Karpas-422 (cell line): ENCODE data around the gene HSPB1. TPM values are rescaled to one million over a fixed set of nuclear protein-coding genes. Genes with fewer than 3 reads are reported as not detected.
A peak's percentile ranks its signal among the peaks of the same experiment; 100 is the strongest.

ENCODE experiments used
- DNase-seq: peaks from one replicate; pipeline ENCODE4 v3.0.0-alpha.2; 2015
- H2AFZ ChIP-seq: fragments of 200-600 bp; sonication (generic); 2 replicates; pipeline ENCODE4 v1.6.1; 2014; ENCODE audit warnings: antibody characterized with exemption, low read length, mixed read lengths
- H3K27ac ChIP-seq: fragments of 200-600 bp; sonication (generic); 2 replicates; pipeline ENCODE4 v1.5.1; 2014; ENCODE audit warnings: mild to moderate bottlenecking, low read length, moderate library complexity
- H3K27me3 ChIP-seq: fragments of 200-600 bp; sonication (generic); 2 replicates; pipeline ENCODE4 v1.6.1; 2014; ENCODE audit warnings: low read length, mixed read lengths
- H3K36me3 ChIP-seq: fragments of 200-600 bp; sonication (generic); 2 replicates; pipeline ENCODE4 v1.6.1; 2014; ENCODE audit warnings: low read length, mixed read lengths; ENCODE audit not compliant: insufficient read depth
- H3K4me1 ChIP-seq: fragments of 200-600 bp; sonication (generic); 2 replicates; pipeline ENCODE4 v1.6.1; 2014; ENCODE audit warnings: mild to moderate bottlenecking, low read length, mixed read lengths
- H3K4me2 ChIP-seq: fragments of 200-600 bp; sonication (generic); 2 replicates; pipeline ENCODE4 v1.6.1; 2014; ENCODE audit warnings: low read length, low read depth, mild to moderate bottlenecking; ENCODE audit not compliant: poor library complexity, severe bottlenecking
- H3K4me3 ChIP-seq: fragments of 200-600 bp; sonication (generic); 2 replicates; pipeline ENCODE4 v1.5.1; 2014; ENCODE audit warnings: mild to moderate bottlenecking, antibody characterized with exemption, low read length, mixed read lengths
- H3K79me2 ChIP-seq: fragments of 200-600 bp; sonication (generic); 2 replicates; pipeline ENCODE4 v1.6.1; 2014; ENCODE audit warnings: mild to moderate bottlenecking, low read length, mixed read lengths
- H3K9ac ChIP-seq: fragments of 200-600 bp; sonication (generic); 2 replicates; pipeline ENCODE4 v1.6.0; 2014; ENCODE audit warnings: low read length
- H3K9me2 ChIP-seq: fragments of 200-600 bp; sonication (generic), shearing (Covaris generic); replicated peaks from 2 replicates; pipeline ENCODE4 v1.6.0; 2014; ENCODE audit warnings: mild to moderate bottlenecking, low read length, moderate library complexity; ENCODE audit not compliant: insufficient read depth
- H3K9me3 ChIP-seq: fragments of 300-700, 200-600 bp; sonication (generic); 2 replicates; pipeline ENCODE4 v1.6.1; 2014; ENCODE audit warnings: low read length, mixed read lengths
- H4K20me1 ChIP-seq: fragments of 200-600 bp; sonication (generic); 2 replicates; pipeline ENCODE4 v1.6.1; 2014; ENCODE audit warnings: mild to moderate bottlenecking, antibody characterized with exemption, low read length, low read depth; ENCODE audit not compliant: insufficient read depth
- total RNA-seq: library from RNA; depleted of rRNA; stranded (reverse); fragments of >200 nt; shearing (Covaris generic); gene quantifications from 2 replicates; pipeline ENCODE4 v1.2.3, GENCODE V29; 2014; ENCODE audit warnings: low replicate concordance

Gene HSPB1
- total RNA-seq, 1 experiment from 2014 or later = 17.7 TPM

- Histone ChIP-seq H3K4me1 (peaks cover 29% of the 10 kb centered on the region), H3K4me3 (peak overlapping the region; percentile 76; the same call in 1 of the 2 replicates), H2AFZ (peak overlapping the region; percentile 92; the same call in 1 of the 2 replicates), H3K9me3 (no peaks in the 10 kb centered on the region), H3K4me2 (peak overlapping the region; percentile 90), H3K27me3 (no peaks in the 10 kb centered on the region), H3K27ac (peak overlapping the region; percentile 52; the same call in 1 of the 2 replicates), H3K9ac (peak overlapping the region; percentile 75), H4K20me1 (no peaks in the 10 kb centered on the region; the same call in 1 of the 2 replicates), H3K36me3 (no peaks in the 10 kb centered on the region), H3K9me2 (no peaks in the 10 kb centered on the region), H3K79me2 (no peaks in the 10 kb centered on the region)
- DNase-seq = no peak
Observed at GRCh38 chr7:76316984-76317781, 14.7 kb downstream of the HSPB1 start.

- Histone ChIP-seq H4K20me1 (peaks cover 6% of the 10 kb centered on the region; the same call in 1 of the 2 replicates), H3K79me2 (no peaks in the 10 kb centered on the region), H3K36me3 (no peaks in the 10 kb centered on the region), H3K4me2 (peak overlapping the region; percentile 90), H3K27ac (peak overlapping the region; percentile 73), H3K4me3 (peak overlapping the region; percentile 76), H3K9me3 (no peaks in the 10 kb centered on the region), H3K9ac (peak overlapping the region; percentile 81), H2AFZ (peak overlapping the region; percentile 92), H3K9me2 (no peaks in the 10 kb centered on the region), H3K27me3 (no peaks in the 10 kb centered on the region), H3K4me1 (peaks cover 29% of the 10 kb centered on the region)
- peak; percentile 98 for DNase-seq
Observed at GRCh38 chr7:76317782-76318487, 15.5 kb downstream of the HSPB1 start.

- H2AFZ ChIP-seq = no peak overlapping the region
- DNase-seq = peak; percentile 88
Observed at GRCh38 chr7:76318488-76319353, 16.2 kb downstream of the HSPB1 start.

GRCh38 chr7:76325092-76325491, 22.6 kb downstream of the HSPB1 start:
- peaks cover 2% of the 10 kb centered on the region for H3K4me1 ChIP-seq
- H3K9me3 ChIP-seq = no peaks in the 10 kb centered on the region
- H2AFZ ChIP-seq = no peak overlapping the region
- H3K27me3 ChIP-seq = no peaks in the 10 kb centered on the region
- no peaks in the 10 kb centered on the region for H3K9me2 ChIP-seq
- no peak overlapping the region for H3K9ac ChIP-seq
- H3K4me3 ChIP-seq = no peak overlapping the region
- peaks cover 30% of the 10 kb centered on the region; the same call in 1 of the 2 replicates for H3K36me3 ChIP-seq
- H3K79me2 ChIP-seq = peaks cover 32% of the 10 kb centered on the region
- DNase-seq = no peak
- H4K20me1 ChIP-seq = peaks cover 54% of the 10 kb centered on the region
- H3K27ac ChIP-seq = no peak overlapping the region
- H3K4me2 ChIP-seq = no peak overlapping the region

More at GRCh38 chr7:76318488-76319353, 16.2 kb downstream of the HSPB1 start:
- Histone ChIP-seq H3K4me2 (peak overlapping the region; percentile 90), H3K36me3 (peaks cover 3% of the 10 kb centered on the region; the same call in 1 of the 2 replicates), H4K20me1 (peaks cover 8% of the 10 kb centered on the region; the same call in 1 of the 2 replicates), H3K79me2 (no peaks in the 10 kb centered on the region), H3K27me3 (no peaks in the 10 kb centered on the region), H3K4me3 (peak overlapping the region; percentile 76), H3K9ac (peak overlapping the region; percentile 81), H3K4me1 (peaks cover 29% of the 10 kb centered on the region), H3K9me3 (no peaks in the 10 kb centered on the region), H3K27ac (peak overlapping the region; percentile 73), H3K9me2 (no peaks in the 10 kb centered on the region)

- Histone ChIP-seq H3K4me2 (no peak overlapping the region), H3K9ac (no peak overlapping the region), H3K4me1 (no peaks in the 10 kb centered on the region), H3K36me3 (peaks cover 38% of the 10 kb centered on the region; the same call in 1 of the 2 replicates), H3K27ac (no peak overlapping the region), H4K20me1 (peaks cover 61% of the 10 kb centered on the region), H2AFZ (no peak overlapping the region), H3K27me3 (no peaks in the 10 kb centered on the region), H3K4me3 (no peak overlapping the region), H3K9me3 (no peaks in the 10 kb centered on the region), H3K79me2 (peaks cover 39% of the 10 kb centered on the region), H3K9me2 (no peaks in the 10 kb centered on the region)
- no peak for DNase-seq
Observed at GRCh38 chr7:76325811-76326210, 23.3 kb downstream of the HSPB1 start.

- peaks cover 70% of the 10 kb centered on the region for H4K20me1 ChIP-seq
- no peak overlapping the region for H3K9ac ChIP-seq
- H3K4me1 ChIP-seq = no peaks in the 10 kb centered on the region
- H2AFZ ChIP-seq = no peak overlapping the region
- H3K79me2 ChIP-seq = peaks cover 49% of the 10 kb centered on the region
- DNase-seq = no peak
- H3K9me2 ChIP-seq = no peaks in the 10 kb centered on the region
- no peak overlapping the region for H3K4me3 ChIP-seq
- no peaks in the 10 kb centered on the region for H3K27me3 ChIP-seq
- no peak overlapping the region for H3K4me2 ChIP-seq
- H3K27ac ChIP-seq = no peak overlapping the region
- no peaks in the 10 kb centered on the region for H3K9me3 ChIP-seq
- H3K36me3 ChIP-seq = peaks cover 41% of the 10 kb centered on the region; the same call in 1 of the 2 replicates
Observed at GRCh38 chr7:76326646-76327233, 24.3 kb downstream of the HSPB1 start.

GRCh38 chr7:76327610-76328009, 25.1 kb downstream of the HSPB1 start:
- Histone ChIP-seq H3K4me2 (no peak overlapping the region), H3K36me3 (peaks cover 49% of the 10 kb centered on the region; the same call in 1 of the 2 replicates), H2AFZ (no peak overlapping the region), H3K27me3 (no peaks in the 10 kb centered on the region), H3K4me1 (no peaks in the 10 kb centered on the region), H3K79me2 (peaks cover 57% of the 10 kb centered on the region), H4K20me1 (peaks cover 76% of the 10 kb centered on the region), H3K9ac (no peak overlapping the region), H3K27ac (no peak overlapping the region), H3K9me2 (no peaks in the 10 kb centered on the region), H3K4me3 (no peak overlapping the region), H3K9me3 (no peaks in the 10 kb centered on the region)
- DNase-seq = no peak
